Parathyroid adenoma (tissue), 2 donors: ENCODE results near the gene ADAMTSL4.

Source experiments
- H2AFZ ChIP-seq: fragments of 300-600 bp; sonication (generic); one replicate; pipeline ENCODE4 v1.7.0; 2017; ENCODE audit warnings: antibody characterized with exemption, mild to moderate bottlenecking
- H3K27ac ChIP-seq: fragments of 300-600 bp; sonication (generic); one replicate; pipeline ENCODE4 v1.7.0; 2017
- H3K27me3 ChIP-seq: fragments of 300-600 bp; sonication (generic); one replicate; pipeline ENCODE4 v1.7.0; 2017; ENCODE audit warnings: low read length; ENCODE audit not compliant: control insufficient read depth, insufficient read depth
- H3K36me3 ChIP-seq: fragments of 300-600 bp; sonication (generic); one replicate; pipeline ENCODE4 v1.7.0; 2017; ENCODE audit warnings: low read length; ENCODE audit not compliant: control insufficient read depth, insufficient read depth
- H3K4me1 ChIP-seq: fragments of 300-600 bp; sonication (generic); one replicate; pipeline ENCODE4 v1.7.0; 2017; ENCODE audit warnings: control low read depth
- H3K4me2 ChIP-seq: fragments of 300-600 bp; sonication (generic); one replicate; pipeline ENCODE4 v1.7.0; 2017; ENCODE audit warnings: low read length
- H3K4me3 ChIP-seq: fragments of 300-600 bp; sonication (generic); one replicate; pipeline ENCODE4 v1.7.0; 2017; ENCODE audit warnings: low read depth, low read length
- H3K79me2 ChIP-seq: fragments of 300-600 bp; sonication (generic); one replicate; pipeline ENCODE4 v1.7.0; 2017; ENCODE audit warnings: control low read depth
- H3K9ac ChIP-seq: fragments of 300-600 bp; sonication (generic); one replicate; pipeline ENCODE4 v1.7.0; 2017; ENCODE audit warnings: mild to moderate bottlenecking
- H3K9me3 ChIP-seq: fragments of 300-600 bp; sonication (generic); one replicate; pipeline ENCODE4 v1.7.0; 2017; ENCODE audit warnings: low read length; ENCODE audit not compliant: control insufficient read depth
- CTCF ChIP-seq: fragments of 300-600 bp; sonication (generic); IDR thresholded peaks from one replicate; pipeline ENCODE4 v1.7.0; 2017; ENCODE audit warnings: antibody characterized with exemption, mild to moderate bottlenecking
- donor health status: primary hyperparathyroidism.

The ADAMTSL4 gene

GRCh38 chr1:150555971-150556865, 7.0 kb downstream of the ADAMTSL4 start:
- Histone ChIP-seq H3K4me1 (peaks cover 4% of the 10 kb centered on the region), H3K4me2 (no peak overlapping the region), H3K36me3 (no peaks in the 10 kb centered on the region), H3K9ac (no peak overlapping the region), H3K9me3 (no peaks in the 10 kb centered on the region), H3K27ac (no peak overlapping the region), H3K79me2 (no peaks in the 10 kb centered on the region), H3K4me3 (no peak overlapping the region), H2AFZ (no peak overlapping the region), H3K27me3 (no peaks in the 10 kb centered on the region)
- no peak for TF ChIP-seq CTCF

GRCh38 chr1:150557065-150557600, 7.9 kb downstream of the ADAMTSL4 start:
- no peak for TF ChIP-seq CTCF
- H2AFZ ChIP-seq, result no peak overlapping the region
- H3K4me3 ChIP-seq, result no peak overlapping the region
- no peaks in the 10 kb centered on the region for H3K79me2 ChIP-seq
- peaks cover 10% of the 10 kb centered on the region for H3K4me1 ChIP-seq
- no peaks in the 10 kb centered on the region for H3K36me3 ChIP-seq
- no peak overlapping the region for H3K4me2 ChIP-seq
- H3K27ac ChIP-seq, result no peak overlapping the region
- H3K9me3 ChIP-seq, result no peaks in the 10 kb centered on the region
- H3K27me3 ChIP-seq, result no peaks in the 10 kb centered on the region
- H3K9ac ChIP-seq, result no peak overlapping the region

- Histone ChIP-seq H3K9me3 (no peaks in the 10 kb centered on the region), H3K9ac (no peak overlapping the region), H3K27ac (no peak overlapping the region), H3K79me2 (no peaks in the 10 kb centered on the region), H3K36me3 (no peaks in the 10 kb centered on the region), H3K4me1 (peaks cover 16% of the 10 kb centered on the region), H3K4me3 (no peak overlapping the region), H3K4me2 (no peak overlapping the region), H2AFZ (no peak overlapping the region), H3K27me3 (no peaks in the 10 kb centered on the region)
- no peak for TF ChIP-seq CTCF
Observed at GRCh38 chr1:150557813-150558212, 8.6 kb downstream of the ADAMTSL4 start.

GRCh38 chr1:150558303-150558704, 9.1 kb downstream of the ADAMTSL4 start:
- Histone ChIP-seq H3K9me3 (no peaks in the 10 kb centered on the region), H3K4me2 (no peak overlapping the region), H3K79me2 (no peaks in the 10 kb centered on the region), H3K27me3 (no peaks in the 10 kb centered on the region), H3K9ac (no peak overlapping the region), H3K4me3 (no peak overlapping the region), H3K36me3 (no peaks in the 10 kb centered on the region), H2AFZ (no peak overlapping the region), H3K27ac (no peak overlapping the region), H3K4me1 (peaks cover 21% of the 10 kb centered on the region)
- TF ChIP-seq CTCF, result no peak
